ENCODE results near the gene DHRS3. TPM values are rescaled to one million over a fixed set of nuclear protein-coding genes. Genes with fewer than 3 reads are reported as not detected.

DHRS3 gene
- total and polyA plus RNA-seq, 2 donors (not counting 1 experiment from before 2014, with no cell fraction given) = 0.37 TPM

- H3K4me3 ChIP-seq (ENCODE audit: control extremely low read depth in 1 of 5, extremely low read depth in 1 of 5, insufficient read depth in 1 of 5, low read depth in 2 of 5, low read length in 4 of 5) = no peak overlapping the region
- DNase-seq (no peak), ATAC-seq (ENCODE audit: low read depth) (no peak)
- no peaks in the 10 kb centered on the region for H3K36me3 ChIP-seq (replicated peaks in 1 of 2; ENCODE audit: control extremely low read depth in 1 of 2, control insufficient read depth in 1 of 2, extremely low read depth in 1 of 2, insufficient read depth in 2 of 2, low read length in 1 of 2)
- H3K9ac ChIP-seq (ENCODE audit: low read length) = no peak overlapping the region
- Mint-ChIP-seq H3K4me1 (peaks cover 7% of the 10 kb centered on the region), H3K27ac (no peak overlapping the region), H3K27me3 (peaks cover 42% of the 10 kb centered on the region), H3K9me3 (ENCODE audit: insufficient read depth) (no peaks in the 10 kb centered on the region), H3K4me3 (no peak overlapping the region)
- WGBS (ENCODE audit: insufficient coverage) = 88% methylated on average over 7 of the region's 7 CpGs
- no peak for TF ChIP-seq EZH2 (IDR thresholded peaks at IDR 0.05; ENCODE audit: borderline replicate concordance, insufficient read depth, low read depth, low read length, poor library complexity, severe bottlenecking)
- TF ChIP-seq, protein P1, sequence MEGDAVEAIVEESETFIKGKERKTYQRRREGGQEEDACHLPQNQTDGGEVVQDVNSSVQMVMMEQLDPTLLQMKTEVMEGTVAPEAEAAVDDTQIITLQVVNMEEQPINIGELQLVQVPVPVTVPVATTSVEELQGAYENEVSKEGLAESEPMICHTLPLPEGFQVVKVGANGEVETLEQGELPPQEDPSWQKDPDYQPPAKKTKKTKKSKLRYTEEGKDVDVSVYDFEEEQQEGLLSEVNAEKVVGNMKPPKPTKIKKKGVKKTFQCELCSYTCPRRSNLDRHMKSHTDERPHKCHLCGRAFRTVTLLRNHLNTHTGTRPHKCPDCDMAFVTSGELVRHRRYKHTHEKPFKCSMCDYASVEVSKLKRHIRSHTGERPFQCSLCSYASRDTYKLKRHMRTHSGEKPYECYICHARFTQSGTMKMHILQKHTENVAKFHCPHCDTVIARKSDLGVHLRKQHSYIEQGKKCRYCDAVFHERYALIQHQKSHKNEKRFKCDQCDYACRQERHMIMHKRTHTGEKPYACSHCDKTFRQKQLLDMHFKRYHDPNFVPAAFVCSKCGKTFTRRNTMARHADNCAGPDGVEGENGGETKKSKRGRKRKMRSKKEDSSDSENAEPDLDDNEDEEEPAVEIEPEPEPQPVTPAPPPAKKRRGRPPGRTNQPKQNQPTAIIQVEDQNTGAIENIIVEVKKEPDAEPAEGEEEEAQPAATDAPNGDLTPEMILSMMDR (IDR thresholded peaks at IDR 0.05) = no peak
- H3K4me1 ChIP-seq (ENCODE audit: control insufficient read depth in 2 of 2, insufficient read depth in 2 of 2, low read length in 2 of 2) = peaks cover 0 to 6% of the 10 kb centered on the region in 2 donors
- no peak overlapping the region for H2AFZ ChIP-seq (ENCODE audit: insufficient read depth, low read depth, low read length, poor library complexity, severe bottlenecking)
- H3K9me3 ChIP-seq (ENCODE audit: control extremely low read depth in 1 of 3, control insufficient read depth in 2 of 3, insufficient read depth in 1 of 3, low read length in 2 of 3) = no peaks in the 10 kb centered on the region
- ChIA-PET POLR2A (no interaction called here), CTCF (interaction anchor here (1.1 to 1.4 kb wide), 2 partner anchors 9 to 16 kb away, joined by 3 to 6 read pairs; no protein-coding TSS in a partner anchor)
- intact Hi-C loops (cut with micrococcal nuclease) = no loop called here
- no peaks in the 10 kb centered on the region for H4K20me1 ChIP-seq (ENCODE audit: control insufficient read depth, insufficient read depth, low read length, poor library complexity, severe bottlenecking)
- no peaks in the 10 kb centered on the region for H3K79me2 ChIP-seq (ENCODE audit: control insufficient read depth, insufficient read depth, low read length)
- H3K4me2 ChIP-seq (replicated peaks; ENCODE audit: low read depth, low read length, poor library complexity, severe bottlenecking) = no peak overlapping the region
- H3K27me3 ChIP-seq (replicated peaks in 1 of 4; ENCODE audit: control extremely low read depth in 1 of 4, control insufficient read depth in 3 of 4, insufficient read depth in 4 of 4, low read length in 3 of 4) = peaks cover 0 to 22% (median 4%) of the 10 kb centered on the region in 4 experiments
- no peak overlapping the region for H3K27ac ChIP-seq (ENCODE audit: low read length in 2 of 2)
These were observed 7.1 kb downstream of the DHRS3 start for GRCh38 chr1:12610941-12611340.

DNA sequence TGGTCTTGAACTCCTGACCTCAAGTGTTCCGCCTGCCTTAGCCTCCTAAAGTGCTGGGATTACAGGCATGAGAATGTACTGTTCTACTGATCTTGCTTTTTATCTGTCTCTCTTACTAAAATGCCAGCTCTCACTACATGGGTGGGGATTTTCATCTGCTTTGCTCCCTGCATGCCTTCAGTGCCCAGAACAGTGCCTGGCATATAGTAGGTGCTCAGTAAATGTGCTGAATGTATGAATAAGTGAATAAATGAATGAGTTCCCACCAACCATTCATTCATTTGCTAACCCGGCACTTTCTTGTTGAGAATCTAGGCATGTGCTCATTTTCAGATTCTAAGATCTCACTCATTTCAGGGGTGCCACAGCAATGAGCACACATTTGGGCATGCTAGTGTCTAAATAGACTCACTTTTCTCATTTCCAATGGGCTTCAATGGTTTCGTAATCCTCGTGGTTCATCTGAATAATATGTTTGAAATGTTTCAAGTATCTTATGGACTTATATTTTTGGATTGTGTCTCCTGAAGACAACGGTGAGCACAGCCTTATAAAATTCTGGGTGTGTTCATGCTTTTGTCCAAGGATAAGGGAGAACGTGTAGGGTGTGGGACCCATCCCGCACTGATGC is 7.6 kb downstream of the DHRS3 start:
- Mint-ChIP-seq H3K4me3 (no peak overlapping the region), H3K4me1 (peaks cover 2% of the 10 kb centered on the region), H3K27me3 (peaks cover 37% of the 10 kb centered on the region), H3K27ac (no peak overlapping the region), H3K9me3 (ENCODE audit: insufficient read depth) (no peaks in the 10 kb centered on the region)
- Histone ChIP-seq H3K27ac (ENCODE audit: low read length in 2 of 2) (no peak overlapping the region), H3K27me3 (replicated peaks in 1 of 4; ENCODE audit: control extremely low read depth in 1 of 4, control insufficient read depth in 3 of 4, insufficient read depth in 4 of 4, low read length in 3 of 4) (peaks cover 0 to 16% (median 2%) of the 10 kb centered on the region in 4 experiments), H3K79me2 (ENCODE audit: control insufficient read depth, insufficient read depth, low read length) (no peaks in the 10 kb centered on the region), H3K9ac (ENCODE audit: low read length) (no peak overlapping the region), H3K4me3 (ENCODE audit: control extremely low read depth in 1 of 5, extremely low read depth in 1 of 5, insufficient read depth in 1 of 5, low read depth in 2 of 5, low read length in 4 of 5) (no peak overlapping the region), H3K4me1 (ENCODE audit: control insufficient read depth in 2 of 2, insufficient read depth in 2 of 2, low read length in 2 of 2) (peaks cover 0 to under 1% of the 10 kb centered on the region in 2 donors), H4K20me1 (ENCODE audit: control insufficient read depth, insufficient read depth, low read length, poor library complexity, severe bottlenecking) (no peaks in the 10 kb centered on the region), H3K9me3 (ENCODE audit: control extremely low read depth in 1 of 3, control insufficient read depth in 2 of 3, insufficient read depth in 1 of 3, low read length in 2 of 3) (no peaks in the 10 kb centered on the region), H3K36me3 (replicated peaks in 1 of 2; ENCODE audit: control extremely low read depth in 1 of 2, control insufficient read depth in 1 of 2, extremely low read depth in 1 of 2, insufficient read depth in 2 of 2, low read length in 1 of 2) (no peaks in the 10 kb centered on the region), H2AFZ (ENCODE audit: insufficient read depth, low read depth, low read length, poor library complexity, severe bottlenecking) (no peak overlapping the region), H3K4me2 (replicated peaks; ENCODE audit: low read depth, low read length, poor library complexity, severe bottlenecking) (no peak overlapping the region)
- no peak for DNase-seq
- intact Hi-C loops (cut with micrococcal nuclease) = no loop called here
- no peak for TF ChIP-seq EZH2 (IDR thresholded peaks at IDR 0.05; ENCODE audit: borderline replicate concordance, insufficient read depth, low read depth, low read length, poor library complexity, severe bottlenecking)
- TF ChIP-seq, protein P1 (IDR thresholded peaks at IDR 0.05) = no peak
- ChIA-PET POLR2A (no interaction called here), CTCF (no interaction called here)
- ATAC-seq (ENCODE audit: low read depth) = no peak
- WGBS (ENCODE audit: insufficient coverage) = 87% methylated on average over 6 of the region's 7 CpGs

Data from B cell (primary cell).